22Rv1 (cell line): Measurements from ENCODE around the gene HM13.
A peak's percentile ranks its signal among the peaks of the same experiment; 100 is the strongest.
"Not testable (repeated sequence)": the region's sequence is repeated elsewhere in the genome, so short reads cannot be mapped to it uniquely, and the experiment has no call there.

ENCODE experiments used
- H3K27ac ChIP-seq: fragments of 450-650 bp; 2 replicates; pipeline ENCODE4 v1.5.1; 2017
- ZFX ChIP-seq: fragments of 450-650 bp; IDR thresholded peaks from 2 replicates; pipeline ENCODE4 v1.6.1; 2017; ENCODE audit warnings: antibody characterized with exemption, borderline replicate concordance
- TF ChIP-seq, protein P1 (sequence below): fragments of 450-650 bp; IDR thresholded peaks from 2 replicates; pipeline ENCODE4 v1.5.1; 2017; ENCODE audit warnings: mild to moderate bottlenecking

HM13 gene, protein sequence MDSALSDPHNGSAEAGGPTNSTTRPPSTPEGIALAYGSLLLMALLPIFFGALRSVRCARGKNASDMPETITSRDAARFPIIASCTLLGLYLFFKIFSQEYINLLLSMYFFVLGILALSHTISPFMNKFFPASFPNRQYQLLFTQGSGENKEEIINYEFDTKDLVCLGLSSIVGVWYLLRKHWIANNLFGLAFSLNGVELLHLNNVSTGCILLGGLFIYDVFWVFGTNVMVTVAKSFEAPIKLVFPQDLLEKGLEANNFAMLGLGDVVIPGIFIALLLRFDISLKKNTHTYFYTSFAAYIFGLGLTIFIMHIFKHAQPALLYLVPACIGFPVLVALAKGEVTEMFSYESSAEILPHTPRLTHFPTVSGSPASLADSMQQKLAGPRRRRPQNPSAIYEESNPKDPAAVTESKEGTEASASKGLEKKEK

DNA sequence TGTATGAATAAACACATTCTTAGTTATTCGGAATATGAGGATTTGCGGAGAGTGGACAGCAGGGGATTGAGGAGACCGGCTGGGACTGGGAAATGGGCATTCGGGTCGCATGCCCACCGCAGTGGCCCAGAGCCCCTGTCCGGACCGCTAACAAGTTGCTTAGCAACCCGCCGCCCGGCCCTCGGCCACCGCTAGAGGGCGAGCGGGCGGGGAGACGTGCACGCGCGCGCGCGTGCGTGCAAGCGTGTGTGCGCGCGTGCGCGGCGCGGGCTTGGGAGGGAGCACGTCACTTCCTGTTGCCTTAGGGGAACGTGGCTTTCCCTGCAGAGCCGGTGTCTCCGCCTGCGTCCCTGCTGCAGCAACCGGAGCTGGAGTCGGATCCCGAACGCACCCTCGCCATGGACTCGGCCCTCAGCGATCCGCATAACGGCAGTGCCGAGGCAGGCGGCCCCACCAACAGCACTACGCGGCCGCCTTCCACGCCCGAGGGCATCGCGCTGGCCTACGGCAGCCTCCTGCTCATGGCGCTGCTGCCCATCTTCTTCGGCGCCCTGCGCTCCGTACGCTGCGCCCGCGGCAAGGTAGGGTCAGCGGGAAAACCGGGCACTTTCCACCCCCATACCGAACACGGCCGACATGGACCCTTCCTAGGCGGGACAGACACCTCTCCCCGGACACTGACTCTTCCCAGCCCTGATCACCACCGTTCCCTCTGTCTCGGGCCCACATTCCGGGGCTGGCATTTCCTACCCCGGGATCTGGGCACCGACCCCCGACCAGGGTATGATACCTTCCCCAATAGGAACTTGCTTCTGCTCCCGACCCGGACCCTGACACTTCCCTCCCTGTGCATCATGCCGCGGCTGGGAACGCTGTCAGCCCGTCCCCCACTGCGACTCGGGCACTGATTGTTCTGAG lies at the start of gene HM13:
Gene HM13 (plus strand): TSS at position 289 of the 918 bp plus-strand sequence. CDS start 110 bp downstream, at position 399.
- peak within 1 kb of the TSS; percentile 67 for H3K27ac ChIP-seq
- TF ChIP-seq ZFX, result no peak
- TF ChIP-seq, protein P1, sequence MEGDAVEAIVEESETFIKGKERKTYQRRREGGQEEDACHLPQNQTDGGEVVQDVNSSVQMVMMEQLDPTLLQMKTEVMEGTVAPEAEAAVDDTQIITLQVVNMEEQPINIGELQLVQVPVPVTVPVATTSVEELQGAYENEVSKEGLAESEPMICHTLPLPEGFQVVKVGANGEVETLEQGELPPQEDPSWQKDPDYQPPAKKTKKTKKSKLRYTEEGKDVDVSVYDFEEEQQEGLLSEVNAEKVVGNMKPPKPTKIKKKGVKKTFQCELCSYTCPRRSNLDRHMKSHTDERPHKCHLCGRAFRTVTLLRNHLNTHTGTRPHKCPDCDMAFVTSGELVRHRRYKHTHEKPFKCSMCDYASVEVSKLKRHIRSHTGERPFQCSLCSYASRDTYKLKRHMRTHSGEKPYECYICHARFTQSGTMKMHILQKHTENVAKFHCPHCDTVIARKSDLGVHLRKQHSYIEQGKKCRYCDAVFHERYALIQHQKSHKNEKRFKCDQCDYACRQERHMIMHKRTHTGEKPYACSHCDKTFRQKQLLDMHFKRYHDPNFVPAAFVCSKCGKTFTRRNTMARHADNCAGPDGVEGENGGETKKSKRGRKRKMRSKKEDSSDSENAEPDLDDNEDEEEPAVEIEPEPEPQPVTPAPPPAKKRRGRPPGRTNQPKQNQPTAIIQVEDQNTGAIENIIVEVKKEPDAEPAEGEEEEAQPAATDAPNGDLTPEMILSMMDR, result peak; percentile 99

DNA sequence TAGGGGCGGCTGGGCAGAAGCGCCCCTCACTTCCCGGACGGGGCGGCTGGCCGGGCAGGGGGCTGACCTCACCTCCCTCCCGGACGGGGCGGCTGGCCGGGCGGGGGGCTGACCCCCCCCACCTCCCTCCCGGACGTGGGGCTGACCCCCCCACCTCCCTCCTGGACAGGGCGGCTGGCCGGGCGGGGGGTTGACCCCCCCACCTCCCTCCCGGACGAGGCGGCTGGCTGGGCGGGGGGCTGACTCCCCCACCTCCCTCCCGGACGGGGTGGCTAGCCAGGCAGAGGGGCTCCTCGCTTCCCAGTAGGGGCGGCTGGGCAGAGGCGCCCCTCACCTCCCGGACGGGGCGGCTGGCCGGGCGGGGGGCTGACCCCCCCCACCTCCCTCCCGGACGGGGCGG lies 43.3 kb upstream of the HM13 start:
- H3K27ac ChIP-seq, result not testable (repeated sequence)

DNA sequence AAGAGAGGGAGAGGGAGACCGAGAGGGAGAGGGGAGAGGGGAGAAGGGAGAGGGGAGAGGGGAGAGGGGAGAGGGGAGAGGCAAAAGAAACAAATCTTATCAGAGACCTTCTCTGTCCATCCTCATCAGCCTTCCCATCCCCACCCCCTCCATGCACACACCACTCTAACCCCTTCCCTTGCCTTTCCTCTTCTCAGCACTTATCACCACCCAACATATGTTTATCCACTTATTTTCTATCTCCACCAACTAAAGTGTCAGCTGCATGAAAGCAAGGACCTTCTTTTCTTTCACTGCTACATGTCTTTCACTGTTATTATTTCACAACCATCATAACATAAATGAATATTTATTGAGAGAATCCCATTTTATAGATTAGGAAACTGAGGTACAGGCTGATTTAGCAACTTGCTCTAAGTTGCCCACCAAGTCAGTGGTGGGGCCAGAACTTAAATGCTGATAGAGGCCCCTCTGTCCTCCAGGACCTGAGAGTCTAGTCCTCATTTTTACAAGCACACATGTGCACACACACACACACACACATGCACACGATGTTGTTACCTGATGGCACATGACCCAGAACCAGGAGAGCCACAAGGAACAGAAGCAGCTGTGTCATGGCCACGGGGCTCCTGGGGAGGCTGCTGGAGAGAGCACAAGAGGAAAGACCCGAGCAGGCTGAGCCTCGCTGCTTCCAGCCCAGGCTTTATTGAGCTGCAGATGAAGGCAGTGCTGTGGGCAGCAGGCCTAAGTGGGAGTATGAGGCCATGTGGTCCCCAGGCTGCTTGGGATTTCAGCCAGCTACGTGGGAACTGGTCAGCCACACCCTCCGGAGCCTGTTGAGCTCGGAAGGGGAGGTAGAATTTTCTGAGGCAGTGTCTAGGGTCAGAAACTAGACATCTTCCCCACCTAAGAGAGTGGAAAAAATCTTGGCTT lies 41.6 kb upstream of the HM13 start:
- H3K27ac ChIP-seq, result no peak overlapping the region
- TF ChIP-seq, protein P1, result no peak
- TF ChIP-seq ZFX, result no peak

DNA sequence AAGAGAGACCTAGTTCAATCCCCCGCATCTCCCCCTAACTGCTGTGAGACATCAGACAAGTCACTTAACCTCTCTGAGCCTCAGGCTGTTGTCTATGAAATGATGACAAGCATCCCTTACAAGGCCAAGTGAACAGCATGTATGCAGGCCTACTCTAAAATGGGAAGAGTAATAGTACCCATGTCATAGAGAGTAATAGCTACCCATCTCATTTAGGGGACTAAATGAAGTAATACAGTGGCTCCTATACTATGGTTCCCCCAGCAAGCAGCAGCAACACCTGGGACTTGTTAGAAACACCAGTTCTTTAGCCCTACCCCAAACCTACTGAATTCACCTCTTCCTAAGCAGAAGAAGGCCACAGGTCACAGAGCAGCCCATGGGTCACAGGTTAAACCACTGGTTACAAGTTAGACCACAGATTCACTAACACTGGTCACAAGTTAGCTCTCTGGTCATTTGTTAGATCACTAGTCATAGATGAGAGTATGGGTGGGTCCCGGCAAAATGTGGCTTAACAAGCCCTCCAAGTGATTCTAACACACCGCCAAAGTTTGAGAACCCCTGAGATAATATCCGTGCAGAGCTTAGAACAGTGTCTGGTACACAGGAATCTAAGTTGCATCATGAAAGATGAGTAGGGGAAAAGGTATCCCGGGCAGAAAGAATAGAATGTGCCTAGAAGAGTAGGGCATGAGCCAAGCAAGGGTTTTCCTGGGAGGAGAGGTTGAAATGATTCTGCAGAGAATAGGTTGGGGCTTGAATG lies 40.7 kb upstream of the HM13 start:
- TF ChIP-seq ZFX, result no peak
- TF ChIP-seq, protein P1, result no peak

DNA sequence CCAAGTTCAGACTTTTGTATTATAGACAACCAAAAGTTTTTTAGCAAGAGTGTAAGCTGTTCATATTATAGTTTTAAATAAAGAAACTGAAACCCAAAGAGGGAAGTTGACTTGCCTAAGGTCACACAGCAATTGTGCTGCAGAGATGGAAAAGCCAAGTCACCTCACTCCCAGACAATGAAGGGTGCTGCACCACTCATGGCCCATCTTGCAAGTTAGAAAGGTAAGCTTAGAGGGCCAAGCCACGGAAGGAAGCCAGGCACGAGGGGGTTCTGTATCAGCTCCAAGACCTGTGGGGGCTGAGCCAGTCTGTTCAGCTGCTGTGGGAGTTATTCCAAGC lies 40.2 kb upstream of the HM13 start:
- no peak overlapping the region for H3K27ac ChIP-seq
- TF ChIP-seq, protein P1, result no peak
- TF ChIP-seq ZFX, result no peak

More for the DNA sequence above, 40.7 kb upstream of the HM13 start:
- H3K27ac ChIP-seq, result no peak overlapping the region

DNA sequence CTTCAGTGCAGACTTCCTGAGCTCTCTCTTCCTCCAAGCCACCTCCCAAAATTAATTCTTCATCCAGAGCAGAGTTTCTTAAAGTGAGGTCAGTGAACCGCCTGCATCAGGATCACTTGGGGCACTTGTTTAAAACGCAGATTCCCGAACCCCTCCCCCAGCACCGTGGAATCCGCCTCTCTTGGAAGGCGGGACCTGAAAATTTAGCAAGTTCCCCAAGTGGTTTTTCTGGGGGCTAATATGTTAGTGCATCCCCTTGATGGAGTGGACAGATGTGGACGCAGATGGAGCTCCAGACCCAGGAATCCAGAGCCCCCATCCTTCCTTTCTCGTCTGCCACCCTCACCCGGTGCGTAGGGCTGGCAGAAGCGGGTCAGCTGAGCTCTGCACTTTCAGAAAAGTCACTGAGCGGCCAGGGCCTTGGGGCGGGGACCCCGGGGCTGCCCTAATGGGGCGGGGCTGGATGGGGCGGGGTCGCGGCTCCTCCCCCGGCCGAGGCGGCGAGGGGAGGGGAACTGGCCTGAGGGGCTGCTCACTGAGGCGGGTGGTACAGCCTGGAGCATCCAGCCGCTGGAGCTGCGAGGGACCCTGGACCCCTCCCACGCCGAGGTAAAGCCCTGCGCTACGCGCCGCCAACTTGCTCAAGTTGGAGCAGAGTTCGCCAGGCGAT lies 39.3 kb upstream of the HM13 start, which contains the start of the genes DEFB124 and REM1:
Gene DEFB124 (minus strand): TSS at position 370 of the 670 bp plus-strand sequence. CDS start 2,114 bp downstream, outside the sequence.
Gene REM1 (plus strand): TSS at position 531 of the 670 bp plus-strand sequence. CDS start 1,158 bp downstream, outside the sequence.
- TF ChIP-seq, protein P1, result no peak
- no peak for TF ChIP-seq ZFX
- no peak within 1 kb of the TSS for H3K27ac ChIP-seq
